ENCODE data around the gene RPTOR. TPM values are rescaled to one million over a fixed set of nuclear protein-coding genes. Genes with fewer than 3 reads are reported as not detected.

The RPTOR gene
- total and polyA plus RNA-seq, 10 of the 15 experiments (the other 5 are each of a cell fraction or from before 2014, with no cell fraction given): 0.18 to 32.1 (median 7.8) TPM

GRCh38 chr17:80544655-80545498 lies at the start of gene RPTOR (continued):
- 0 out of 4 replicates have a peak, but pooled peaks of 1 of the 2 experiments have one; percentile 3 for TF ChIP-seq BHLHE40 (IDR thresholded peaks at IDR 0.05; ENCODE audit: borderline replicate concordance in 1 of 2, low read depth in 2 of 2, low read length in 1 of 2)
- no peak; the same call in 1 of the 2 replicates for TF ChIP-seq PML (IDR thresholded peaks at IDR 0.05; ENCODE audit: low read length)
- no peak for TF ChIP-seq ZBTB40 (IDR thresholded peaks at IDR 0.05; ENCODE audit: borderline replicate concordance)
- TF ChIP-seq RELA (IDR thresholded peaks at IDR 0.05; ENCODE audit: borderline replicate concordance, partially characterized antibody): peak; percentile 78
- peak; percentile 86; the same call in 1 of the 2 replicates for TF ChIP-seq SIN3A (IDR thresholded peaks at IDR 0.05; ENCODE audit: low read depth, low read length)
- TF ChIP-seq E4F1 (IDR thresholded peaks at IDR 0.05; ENCODE audit: borderline replicate concordance, partially characterized antibody): no peak
- TF ChIP-seq RBBP5 (conservative IDR thresholded peaks at IDR 0.05): no peak
- TF ChIP-seq, protein P1, sequence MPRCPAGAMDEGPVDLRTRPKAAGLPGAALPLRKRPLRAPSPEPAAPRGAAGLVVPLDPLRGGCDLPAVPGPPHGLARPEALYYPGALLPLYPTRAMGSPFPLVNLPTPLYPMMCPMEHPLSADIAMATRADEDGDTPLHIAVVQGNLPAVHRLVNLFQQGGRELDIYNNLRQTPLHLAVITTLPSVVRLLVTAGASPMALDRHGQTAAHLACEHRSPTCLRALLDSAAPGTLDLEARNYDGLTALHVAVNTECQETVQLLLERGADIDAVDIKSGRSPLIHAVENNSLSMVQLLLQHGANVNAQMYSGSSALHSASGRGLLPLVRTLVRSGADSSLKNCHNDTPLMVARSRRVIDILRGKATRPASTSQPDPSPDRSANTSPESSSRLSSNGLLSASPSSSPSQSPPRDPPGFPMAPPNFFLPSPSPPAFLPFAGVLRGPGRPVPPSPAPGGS (IDR thresholded peaks at IDR 0.05; ENCODE audit: borderline replicate concordance, insufficient read depth, low read depth, low read length, poor library complexity, severe bottlenecking): no peak
- TF ChIP-seq RFX5 (IDR thresholded peaks at IDR 0.05; ENCODE audit: low read depth, low read length): no peak
- TF ChIP-seq ZBTB4 (CRISPR knock-in tag; IDR thresholded peaks at IDR 0.05): no peak
- TF ChIP-seq ATF3 (IDR thresholded peaks at IDR 0.05; ENCODE audit: borderline replicate concordance, extremely low read depth, low read depth, low read length): no peak
- no peak for TF ChIP-seq SUZ12 (IDR thresholded peaks at IDR 0.05; ENCODE audit: unreplicated experiment)
- 0 out of 2 replicates have a peak, but pooled peaks have one; percentile 32 for TF ChIP-seq FOXK2 (IDR thresholded peaks at IDR 0.05)
- TF ChIP-seq, protein P2, sequence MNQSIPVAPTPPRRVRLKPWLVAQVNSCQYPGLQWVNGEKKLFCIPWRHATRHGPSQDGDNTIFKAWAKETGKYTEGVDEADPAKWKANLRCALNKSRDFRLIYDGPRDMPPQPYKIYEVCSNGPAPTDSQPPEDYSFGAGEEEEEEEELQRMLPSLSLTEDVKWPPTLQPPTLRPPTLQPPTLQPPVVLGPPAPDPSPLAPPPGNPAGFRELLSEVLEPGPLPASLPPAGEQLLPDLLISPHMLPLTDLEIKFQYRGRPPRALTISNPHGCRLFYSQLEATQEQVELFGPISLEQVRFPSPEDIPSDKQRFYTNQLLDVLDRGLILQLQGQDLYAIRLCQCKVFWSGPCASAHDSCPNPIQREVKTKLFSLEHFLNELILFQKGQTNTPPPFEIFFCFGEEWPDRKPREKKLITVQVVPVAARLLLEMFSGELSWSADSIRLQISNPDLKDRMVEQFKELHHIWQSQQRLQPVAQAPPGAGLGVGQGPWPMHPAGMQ (IDR thresholded peaks at IDR 0.05; ENCODE audit: borderline replicate concordance): no peak
